ENCODE measurements around the gene KCNJ14.
A peak's percentile ranks its signal among the peaks of the same experiment; 100 is the strongest.

Gene KCNJ14

GRCh38 chr19:48441360-48442050 is 13.9 kb upstream of the KCNJ14 start:
- TF ChIP-seq, protein P1, sequence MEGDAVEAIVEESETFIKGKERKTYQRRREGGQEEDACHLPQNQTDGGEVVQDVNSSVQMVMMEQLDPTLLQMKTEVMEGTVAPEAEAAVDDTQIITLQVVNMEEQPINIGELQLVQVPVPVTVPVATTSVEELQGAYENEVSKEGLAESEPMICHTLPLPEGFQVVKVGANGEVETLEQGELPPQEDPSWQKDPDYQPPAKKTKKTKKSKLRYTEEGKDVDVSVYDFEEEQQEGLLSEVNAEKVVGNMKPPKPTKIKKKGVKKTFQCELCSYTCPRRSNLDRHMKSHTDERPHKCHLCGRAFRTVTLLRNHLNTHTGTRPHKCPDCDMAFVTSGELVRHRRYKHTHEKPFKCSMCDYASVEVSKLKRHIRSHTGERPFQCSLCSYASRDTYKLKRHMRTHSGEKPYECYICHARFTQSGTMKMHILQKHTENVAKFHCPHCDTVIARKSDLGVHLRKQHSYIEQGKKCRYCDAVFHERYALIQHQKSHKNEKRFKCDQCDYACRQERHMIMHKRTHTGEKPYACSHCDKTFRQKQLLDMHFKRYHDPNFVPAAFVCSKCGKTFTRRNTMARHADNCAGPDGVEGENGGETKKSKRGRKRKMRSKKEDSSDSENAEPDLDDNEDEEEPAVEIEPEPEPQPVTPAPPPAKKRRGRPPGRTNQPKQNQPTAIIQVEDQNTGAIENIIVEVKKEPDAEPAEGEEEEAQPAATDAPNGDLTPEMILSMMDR (IDR thresholded peaks at IDR 0.05; ENCODE audit: low read depth, low read length), result no peak
- H3K4me3 ChIP-seq (ENCODE audit: low read depth, low read length), result no peak overlapping the region

DNA sequence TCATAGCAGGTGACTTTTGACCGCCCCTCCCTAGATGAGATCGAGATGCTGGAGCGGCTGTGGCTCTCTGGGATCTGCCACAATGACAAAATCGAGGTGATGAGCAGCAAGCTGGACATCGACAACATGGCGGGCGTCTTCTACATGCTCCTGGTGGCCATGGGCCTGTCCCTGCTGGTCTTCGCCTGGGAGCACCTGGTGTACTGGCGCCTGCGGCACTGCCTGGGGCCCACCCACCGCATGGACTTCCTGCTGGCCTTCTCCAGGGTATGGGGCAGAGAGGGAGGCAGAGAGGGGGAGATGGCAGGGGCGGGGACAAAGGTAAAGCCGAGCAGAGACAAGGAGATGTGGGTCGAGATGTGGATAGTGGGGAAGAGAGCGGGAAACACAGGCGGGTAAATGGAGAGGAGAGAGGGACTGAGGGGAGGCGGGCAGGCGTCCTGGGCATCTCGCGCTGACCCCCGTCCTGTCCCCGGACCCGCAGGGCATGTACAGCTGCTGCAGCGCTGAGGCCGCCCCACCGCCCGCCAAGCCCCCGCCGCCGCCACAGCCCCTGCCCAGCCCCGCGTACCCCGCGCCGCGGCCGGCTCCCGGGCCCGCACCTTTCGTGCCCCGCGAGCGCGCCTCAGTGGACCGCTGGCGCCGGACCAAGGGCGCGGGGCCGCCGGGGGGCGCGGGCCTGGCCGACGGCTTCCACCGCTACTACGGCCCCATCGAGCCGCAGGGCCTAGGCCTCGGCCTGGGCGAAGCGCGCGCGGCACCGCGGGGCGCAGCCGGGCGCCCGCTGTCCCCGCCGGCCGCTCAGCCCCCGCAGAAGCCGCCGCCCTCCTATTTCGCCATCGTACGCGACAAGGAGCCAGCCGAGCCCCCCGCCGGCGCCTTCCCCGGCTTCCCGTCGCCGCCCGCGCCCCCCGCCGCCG is 13.0 kb upstream of the KCNJ14 start:
- TF ChIP-seq, protein P1 (IDR thresholded peaks at IDR 0.05; ENCODE audit: low read depth, low read length), result no peak
- H3K4me3 ChIP-seq (ENCODE audit: low read depth, low read length), result no peak overlapping the region

- TF ChIP-seq, protein P1 (IDR thresholded peaks at IDR 0.05; ENCODE audit: low read depth, low read length), result no peak
- H3K4me3 ChIP-seq (ENCODE audit: low read depth, low read length), result no peak overlapping the region
Measured at GRCh38 chr19:48443256-48443655, 12.1 kb upstream of the KCNJ14 start.

DNA sequence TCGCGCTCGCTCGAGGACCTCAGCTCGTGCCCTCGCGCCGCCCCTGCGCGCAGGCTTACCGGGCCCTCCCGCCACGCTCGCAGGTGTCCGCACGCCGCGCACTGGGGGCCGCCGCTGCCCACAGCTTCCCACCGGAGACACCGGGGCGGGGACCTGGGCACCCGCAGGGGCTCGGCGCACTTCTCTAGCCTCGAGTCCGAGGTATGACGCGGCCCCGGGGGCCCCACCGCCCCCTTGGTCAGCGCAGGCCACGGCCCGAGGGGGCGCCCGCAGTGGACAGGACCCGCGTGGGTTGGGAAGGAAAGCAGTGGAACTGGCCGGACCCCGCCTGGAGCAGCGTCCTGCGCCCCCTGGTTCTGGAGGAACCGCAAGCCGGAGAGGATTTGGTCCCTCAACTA is 11.6 kb upstream of the KCNJ14 start:
- no peak overlapping the region for H3K4me3 ChIP-seq (ENCODE audit: low read depth, low read length)
- TF ChIP-seq, protein P1 (IDR thresholded peaks at IDR 0.05; ENCODE audit: low read depth, low read length), result no peak

DNA sequence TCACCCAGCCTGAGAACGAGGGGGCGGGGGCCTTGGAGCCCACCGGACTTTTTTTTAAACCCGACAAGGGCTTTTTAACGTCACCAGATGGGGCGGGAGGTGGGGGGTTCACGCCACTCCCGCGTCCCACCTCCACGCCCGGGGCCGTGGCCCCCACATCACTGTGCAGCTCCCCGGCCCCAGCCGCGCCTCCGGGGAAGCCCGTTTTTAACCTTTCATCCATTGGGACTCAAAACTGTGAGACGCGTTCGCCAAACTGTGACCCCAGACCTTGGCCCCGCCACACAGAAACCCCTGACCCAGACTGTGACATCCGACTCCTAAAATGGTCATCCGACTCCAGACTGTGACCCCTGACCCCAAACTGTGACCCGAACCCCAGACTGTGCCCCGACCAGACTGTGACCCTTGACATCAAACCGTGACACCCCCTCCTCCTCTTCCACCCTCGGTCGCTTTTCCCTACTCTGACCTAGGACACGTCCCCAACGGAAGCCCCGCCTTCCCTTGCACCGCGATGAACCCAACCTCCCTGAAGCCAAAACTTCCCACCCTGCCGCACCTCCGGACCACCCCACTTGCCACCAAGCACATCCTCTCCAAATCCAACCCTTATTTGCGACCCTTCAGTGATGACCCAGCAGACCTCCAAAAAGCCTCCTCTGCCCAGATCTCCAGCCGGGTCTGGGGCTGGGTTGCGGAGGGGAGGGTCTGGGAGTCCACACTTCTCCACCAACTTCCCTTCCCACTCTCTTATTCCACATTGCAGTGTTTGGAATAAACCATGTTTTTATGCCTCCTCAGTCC is 11.0 kb upstream of the KCNJ14 start:
- TF ChIP-seq, protein P1 (IDR thresholded peaks at IDR 0.05; ENCODE audit: low read depth, low read length), result no peak
- H3K4me3 ChIP-seq (ENCODE audit: low read depth, low read length), result peak overlapping the region; percentile 99

GRCh38 chr19:48444936-48445200 is 10.5 kb upstream of the KCNJ14 start:
- H3K4me3 ChIP-seq (ENCODE audit: low read depth, low read length), result peak overlapping the region; percentile 99
- TF ChIP-seq, protein P1 (IDR thresholded peaks at IDR 0.05; ENCODE audit: low read depth, low read length), result no peak
